ENCODE data around the gene MAP4K5. TPM values are rescaled to one million over a fixed set of nuclear protein-coding genes. Genes with fewer than 3 reads are reported as not detected.

Gene MAP4K5
- total and polyA plus RNA-seq, 4 donors: 12.4 to 105 (median 30.2) TPM

GRCh38 chr14:50395448-50395847 is 136.9 kb downstream of the MAP4K5 start:
- H3K4me1 ChIP-seq (ENCODE audit: control insufficient read depth in 5 of 5, insufficient read depth in 5 of 5, low read length in 5 of 5): peaks cover 3 to 33% (median 5%) of the 10 kb centered on the region in 5 donors
- no peak overlapping the region for H3K4me3 ChIP-seq
- H3K9me3 ChIP-seq (ENCODE audit: control insufficient read depth in 4 of 4, insufficient read depth in 3 of 4, low read length in 3 of 4): no peaks in the 10 kb centered on the region
- TF ChIP-seq CTCF (IDR thresholded peaks at IDR 0.05; ENCODE audit: control extremely low read depth, extremely low read depth): no peak
- 67 to 85% methylated on average over 5 of the region's 5 CpGs for WGBS, 2 donors
- DNase-seq: no peak
- H3K9ac ChIP-seq (ENCODE audit: insufficient read depth in 1 of 2, low read length in 2 of 2): peak overlapping the region in 1 of 2 donors; percentile 54
- peaks cover 0 to 1% (median 0%) of the 10 kb centered on the region in 4 donors for H3K36me3 ChIP-seq (ENCODE audit: control insufficient read depth in 4 of 4, insufficient read depth in 4 of 4, low read length in 4 of 4)
- no peak for ATAC-seq (ENCODE audit: insufficient read depth, low FRiP score)
- H3K27ac ChIP-seq (ENCODE audit: low read depth in 1 of 2, low read length in 1 of 2): no peak overlapping the region
- H3K27me3 ChIP-seq (ENCODE audit: control insufficient read depth in 3 of 3, insufficient read depth in 3 of 3, low read length in 2 of 3): no peaks in the 10 kb centered on the region

GRCh38 chr14:50394713-50395112 is 137.7 kb downstream of the MAP4K5 start:
- no peak for ATAC-seq (ENCODE audit: insufficient read depth, low FRiP score)
- Histone ChIP-seq H3K4me1 (ENCODE audit: control insufficient read depth in 5 of 5, insufficient read depth in 5 of 5, low read length in 5 of 5) (peaks cover 3 to 27% (median 5%) of the 10 kb centered on the region in 5 donors), H3K9me3 (ENCODE audit: control insufficient read depth in 4 of 4, insufficient read depth in 3 of 4, low read length in 3 of 4) (no peaks in the 10 kb centered on the region), H3K27me3 (ENCODE audit: control insufficient read depth in 3 of 3, insufficient read depth in 3 of 3, low read length in 2 of 3) (no peaks in the 10 kb centered on the region), H3K36me3 (ENCODE audit: control insufficient read depth in 4 of 4, insufficient read depth in 4 of 4, low read length in 4 of 4) (peaks cover 0 to 1% (median 0%) of the 10 kb centered on the region in 4 donors), H3K27ac (ENCODE audit: low read depth in 1 of 2, low read length in 1 of 2) (no peak overlapping the region), H3K4me3 (no peak overlapping the region), H3K9ac (ENCODE audit: insufficient read depth in 1 of 2, low read length in 2 of 2) (no peak overlapping the region)
- no peak for TF ChIP-seq CTCF (IDR thresholded peaks at IDR 0.05; ENCODE audit: control extremely low read depth, extremely low read depth)
- no peak for DNase-seq
- WGBS, 2 donors: 94 to 98% methylated on average over 5 of the region's 5 CpGs

- no peak for TF ChIP-seq CTCF (IDR thresholded peaks at IDR 0.05; ENCODE audit: control extremely low read depth, extremely low read depth)
- Histone ChIP-seq H3K36me3 (ENCODE audit: control insufficient read depth in 4 of 4, insufficient read depth in 4 of 4, low read length in 4 of 4) (peaks cover 0 to 1% (median 0%) of the 10 kb centered on the region in 4 donors), H3K27me3 (ENCODE audit: control insufficient read depth in 3 of 3, insufficient read depth in 3 of 3, low read length in 2 of 3) (no peaks in the 10 kb centered on the region), H3K4me1 (ENCODE audit: control insufficient read depth in 5 of 5, insufficient read depth in 5 of 5, low read length in 5 of 5) (peaks cover 0 to 9% (median 0%) of the 10 kb centered on the region in 5 donors), H3K9me3 (ENCODE audit: control insufficient read depth in 4 of 4, insufficient read depth in 3 of 4, low read length in 3 of 4) (no peaks in the 10 kb centered on the region), H3K27ac (ENCODE audit: low read depth in 1 of 2, low read length in 1 of 2) (no peak overlapping the region), H3K9ac (ENCODE audit: insufficient read depth in 1 of 2, low read length in 2 of 2) (no peak overlapping the region), H3K4me3 (no peak overlapping the region)
- ATAC-seq (ENCODE audit: insufficient read depth, low FRiP score) (no peak), DNase-seq (no peak)
- 90 to 95% methylated on average over 9 of the region's 9 CpGs for WGBS, 2 donors
Measured at GRCh38 chr14:50389668-50390441, 142.5 kb downstream of the MAP4K5 start.

All from lung (tissue), 12 donors.